Stomach smooth muscle (tissue), 2 donors: ENCODE measurements around the gene PKD1L1.
A peak's percentile ranks its signal among the peaks of the same experiment; 100 is the strongest.

Experiments used
- H3K27ac ChIP-seq: one replicate; pipeline ENCODE4 v1.7.0; 2013; ENCODE audit warnings: mild to moderate bottlenecking, low read length, inconsistent platforms
- H3K27me3 ChIP-seq, 2 donors: one replicate each; pipeline ENCODE4 v1.7.0; 2013; ENCODE audit warnings: low read length in 2 of 2; ENCODE audit not compliant: insufficient read depth in 2 of 2, control insufficient read depth in 1 of 2
- H3K36me3 ChIP-seq, 2 donors: one replicate each; pipeline ENCODE4 v1.7.0; 2013; ENCODE audit warnings: low read length in 2 of 2; ENCODE audit not compliant: control insufficient read depth in 2 of 2, insufficient read depth in 2 of 2
- H3K4me1 ChIP-seq: one replicate; pipeline ENCODE4 v1.7.0; 2013; ENCODE audit warnings: low read length; ENCODE audit not compliant: control insufficient read depth, insufficient read depth
- H3K4me3 ChIP-seq, 2 donors: one replicate each; pipeline ENCODE4 v1.7.0; 2013; ENCODE audit warnings: low read length in 2 of 2
- H3K9ac ChIP-seq, 2 donors: one replicate each; pipeline ENCODE4 v1.7.0; 2013; ENCODE audit warnings: low read length in 2 of 2, mild to moderate bottlenecking in 1 of 2
- H3K9me3 ChIP-seq, 2 donors: one replicate each; pipeline ENCODE4 v1.7.0; 2013; ENCODE audit warnings: low read length in 2 of 2; ENCODE audit not compliant: control insufficient read depth in 2 of 2
- donor health status: healthy.
- donor health status: Pancreatic carcinoma.

PKD1L1 gene

DNA sequence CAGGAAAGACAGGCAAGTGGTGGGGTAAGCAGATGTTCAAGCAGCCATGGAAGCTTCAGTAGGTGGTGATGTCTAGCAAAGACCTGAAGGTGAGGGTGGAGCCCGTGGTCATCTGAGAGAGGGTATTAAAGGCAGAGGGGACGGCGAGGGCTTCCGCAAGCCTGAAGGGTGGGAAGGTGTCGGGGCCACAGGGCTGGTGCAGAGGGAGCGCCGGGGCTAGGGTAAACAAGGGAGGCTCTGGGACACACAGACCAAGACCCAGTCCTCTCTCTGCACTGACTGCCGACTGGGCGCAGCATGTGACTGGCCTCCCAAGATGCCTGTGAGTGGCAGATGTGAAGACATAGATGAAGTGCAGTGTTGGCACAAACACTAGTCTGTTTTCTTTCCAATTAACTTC is 132.4 kb downstream of the PKD1L1 start:
- H3K4me3 ChIP-seq, result no peak overlapping the region
- H3K9me3 ChIP-seq, result no peaks in the 10 kb centered on the region
- H3K9ac ChIP-seq, result no peak overlapping the region
- H3K4me1 ChIP-seq, result peaks cover 5% of the 10 kb centered on the region
- H3K27me3 ChIP-seq, result no peaks in the 10 kb centered on the region
- no peaks in the 10 kb centered on the region for H3K36me3 ChIP-seq
- H3K27ac ChIP-seq, result no peak overlapping the region

DNA sequence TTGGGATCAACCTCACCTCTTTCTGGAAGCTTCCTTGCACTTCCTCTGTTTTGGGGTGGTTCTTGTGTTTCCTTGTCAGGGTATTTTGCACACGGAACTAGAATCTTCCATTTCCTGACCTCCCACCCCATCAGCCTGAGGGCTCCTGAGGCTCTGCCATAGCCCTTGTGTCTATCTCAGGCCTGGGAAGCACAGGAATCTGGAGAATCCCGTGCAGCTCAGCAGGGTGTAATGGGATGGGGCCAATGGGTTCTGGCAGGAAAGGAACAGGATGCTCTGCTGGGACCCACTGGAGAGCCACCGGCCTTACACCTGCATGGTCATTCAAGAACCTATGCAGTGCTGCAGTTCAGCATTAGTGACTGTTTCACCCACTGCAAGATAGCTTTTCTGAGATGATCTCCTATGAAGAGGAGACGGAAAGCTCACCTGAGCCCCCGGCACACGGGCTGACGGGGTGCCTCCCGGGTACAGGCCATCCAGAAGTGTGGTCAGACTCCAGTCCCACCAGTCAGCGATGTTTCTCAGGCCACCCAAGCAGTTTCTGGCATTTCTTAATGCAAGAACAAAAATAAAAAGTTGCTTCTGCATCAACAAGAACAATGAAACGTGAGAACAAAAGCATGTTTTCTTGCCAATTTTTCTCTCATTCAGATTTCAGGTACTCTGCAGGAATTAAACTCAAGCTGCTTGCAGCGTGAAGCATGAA is 133.2 kb downstream of the PKD1L1 start:
- Histone ChIP-seq H3K4me3 (no peak overlapping the region), H3K36me3 (no peaks in the 10 kb centered on the region), H3K27ac (no peak overlapping the region), H3K9me3 (no peaks in the 10 kb centered on the region), H3K27me3 (no peaks in the 10 kb centered on the region), H3K9ac (no peak overlapping the region), H3K4me1 (peaks cover 5% of the 10 kb centered on the region)

DNA sequence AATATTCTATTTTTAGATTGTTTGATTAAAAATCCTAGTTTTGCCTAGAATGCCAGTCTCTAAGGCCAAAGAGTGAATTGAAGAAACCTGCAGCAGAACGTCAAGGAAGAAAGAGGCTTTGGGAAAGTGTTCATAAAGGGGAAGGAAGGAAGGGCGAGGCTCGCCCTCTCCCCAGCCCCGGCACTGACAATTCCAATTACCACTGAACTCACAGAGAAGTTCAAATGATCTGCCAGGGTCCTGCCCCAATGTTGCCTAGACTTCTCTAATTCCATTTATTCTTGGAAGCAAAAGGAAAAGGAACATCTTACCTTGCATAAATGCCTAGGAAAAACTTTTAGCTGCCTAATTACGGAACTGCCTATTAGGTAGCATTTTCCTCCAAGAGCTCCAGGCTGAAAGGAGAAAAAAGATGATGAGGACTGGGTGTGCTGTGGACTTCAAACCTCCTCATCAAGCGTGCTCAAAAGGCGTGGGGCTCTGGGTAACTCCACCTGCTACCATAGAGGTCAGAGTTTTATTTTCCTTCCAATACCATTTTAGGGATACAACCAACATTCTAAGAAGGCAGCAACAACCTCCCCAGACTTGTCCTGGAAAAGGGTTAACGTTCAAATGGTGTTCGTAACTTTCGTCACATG is 134.5 kb downstream of the PKD1L1 start:
- Histone ChIP-seq H3K9me3 (no peaks in the 10 kb centered on the region), H3K27ac (no peak overlapping the region), H3K4me3 (no peak overlapping the region), H3K27me3 (no peaks in the 10 kb centered on the region), H3K36me3 (no peaks in the 10 kb centered on the region), H3K4me1 (peaks cover 5% of the 10 kb centered on the region), H3K9ac (no peak overlapping the region)

DNA sequence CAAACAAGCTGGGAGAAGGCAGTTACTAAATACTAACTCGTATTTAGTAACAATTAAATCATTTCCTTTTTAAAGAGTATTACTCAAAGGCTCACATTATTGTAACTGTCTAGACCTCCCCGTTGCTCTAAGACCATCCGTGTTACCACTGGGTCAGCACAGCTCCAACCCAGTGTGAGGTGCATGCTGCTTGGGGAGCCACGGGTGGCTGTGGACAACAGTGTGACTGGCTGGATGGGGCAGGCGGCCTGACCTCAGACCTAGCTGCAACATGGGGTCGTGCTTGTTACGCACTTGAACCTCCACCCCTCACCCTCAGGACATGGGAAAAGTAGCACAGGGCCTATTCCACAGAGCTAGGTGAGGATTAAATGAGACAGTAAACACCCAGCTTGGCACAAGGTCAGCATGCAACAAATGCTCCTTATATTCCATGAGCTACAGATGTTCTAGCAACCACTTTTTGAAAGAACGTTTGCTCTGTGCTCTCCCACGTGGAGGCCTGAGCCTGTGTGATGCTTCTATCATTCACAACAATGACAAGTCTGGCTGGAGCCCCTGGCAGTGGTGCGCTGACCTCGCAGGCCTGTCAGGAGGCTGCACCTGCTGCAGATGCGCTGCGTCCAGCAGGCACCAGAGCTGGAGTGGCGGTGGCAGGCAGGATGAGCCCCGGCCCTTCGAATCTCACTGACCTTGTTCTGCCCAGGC is 135.7 kb downstream of the PKD1L1 start:
- Histone ChIP-seq H3K4me1 (peaks cover 2% of the 10 kb centered on the region), H3K27ac (no peak overlapping the region), H3K4me3 (no peak overlapping the region), H3K9ac (no peak overlapping the region), H3K27me3 (no peaks in the 10 kb centered on the region), H3K9me3 (no peaks in the 10 kb centered on the region), H3K36me3 (no peaks in the 10 kb centered on the region)

DNA sequence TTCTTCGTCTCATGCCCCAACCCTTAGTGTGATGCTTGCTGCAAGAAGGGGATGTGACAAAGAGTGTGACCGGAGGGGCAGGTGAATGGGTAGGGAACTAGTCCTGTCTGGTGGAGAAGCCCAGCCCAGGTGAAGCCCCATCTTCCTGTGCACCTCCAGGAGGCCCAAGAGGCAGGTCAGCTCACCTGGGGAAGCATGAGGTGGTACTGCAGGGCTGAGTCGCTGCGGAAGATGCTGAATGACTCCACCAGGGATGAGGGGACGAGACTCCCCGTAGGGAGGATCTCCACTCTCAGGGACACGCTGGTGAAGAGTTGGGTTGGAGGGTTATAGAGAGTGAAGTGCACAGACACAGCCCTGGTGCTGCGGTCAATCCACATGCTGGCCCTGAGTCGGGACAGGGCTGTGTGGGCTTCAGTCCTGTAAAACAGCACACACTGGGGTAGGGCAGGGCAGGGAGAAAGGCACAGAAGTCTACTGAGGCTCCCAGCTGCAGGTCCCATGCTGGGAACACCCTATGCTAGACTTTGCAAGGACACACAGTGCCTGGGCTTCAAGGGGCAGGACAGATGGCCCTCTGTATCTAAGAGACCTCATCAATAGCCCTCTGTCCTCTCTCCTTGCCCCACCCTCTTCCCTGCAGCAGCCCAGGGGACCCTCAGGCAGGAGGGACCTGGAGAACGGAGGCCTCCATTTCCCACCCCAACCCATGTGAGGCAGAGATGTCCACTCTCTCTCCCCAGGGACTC is 136.5 kb downstream of the PKD1L1 start:
- no peaks in the 10 kb centered on the region for H3K9me3 ChIP-seq
- no peak overlapping the region for H3K4me3 ChIP-seq
- no peaks in the 10 kb centered on the region for H3K36me3 ChIP-seq
- H3K27me3 ChIP-seq, result no peaks in the 10 kb centered on the region
- H3K9ac ChIP-seq, result no peak overlapping the region
- H3K27ac ChIP-seq, result no peak overlapping the region
- H3K4me1 ChIP-seq, result peaks cover 9% of the 10 kb centered on the region

DNA sequence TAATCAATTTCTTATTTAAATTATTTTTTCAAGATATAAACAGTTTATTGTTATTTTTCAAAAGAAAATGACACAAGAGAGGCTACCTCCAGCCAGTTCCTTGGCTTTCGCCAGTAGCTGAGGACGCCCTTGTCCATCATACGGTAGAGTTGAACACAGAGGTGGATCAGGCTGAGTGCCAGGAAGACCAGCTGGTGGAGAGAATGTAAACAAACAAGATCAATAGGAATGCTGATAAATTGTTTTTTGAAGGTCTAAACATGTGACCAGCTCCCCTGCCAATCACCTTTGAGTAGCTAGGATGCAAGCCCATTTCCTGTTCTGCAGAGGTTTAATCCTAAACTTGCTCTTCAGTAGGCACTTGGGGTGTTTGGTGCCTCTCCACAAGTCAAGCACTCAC is 138.9 kb downstream of the PKD1L1 start:
- no peaks in the 10 kb centered on the region for H3K27me3 ChIP-seq
- no peaks in the 10 kb centered on the region for H3K9me3 ChIP-seq
- no peak overlapping the region for H3K9ac ChIP-seq
- H3K36me3 ChIP-seq, result no peaks in the 10 kb centered on the region
- H3K4me3 ChIP-seq, result no peak overlapping the region
- H3K4me1 ChIP-seq, result peaks cover 16% of the 10 kb centered on the region
- no peak overlapping the region for H3K27ac ChIP-seq

DNA sequence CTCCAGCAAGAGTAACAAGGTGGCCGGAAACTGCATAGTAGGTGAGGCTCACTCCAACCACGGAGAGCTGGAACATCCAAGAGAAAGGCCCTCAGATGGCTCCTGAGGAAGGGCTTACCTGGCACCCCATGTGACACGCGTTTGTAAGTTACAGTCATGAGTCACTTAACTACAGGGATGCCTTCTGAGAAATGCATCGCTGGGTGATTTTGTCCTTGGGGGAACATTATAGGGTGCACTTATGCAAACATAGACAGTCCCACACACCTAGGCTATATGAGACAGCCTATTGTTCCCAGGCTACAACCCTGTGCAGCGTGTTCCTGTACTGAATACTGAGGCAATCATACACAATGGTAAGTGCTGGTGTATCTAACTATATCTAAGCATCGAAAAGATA is 139.9 kb downstream of the PKD1L1 start:
- Histone ChIP-seq H3K36me3 (no peaks in the 10 kb centered on the region), H3K27me3 (no peaks in the 10 kb centered on the region), H3K4me3 (no peak overlapping the region), H3K27ac (no peak overlapping the region), H3K4me1 (peaks cover 14% of the 10 kb centered on the region), H3K9me3 (no peaks in the 10 kb centered on the region), H3K9ac (no peak overlapping the region)

DNA sequence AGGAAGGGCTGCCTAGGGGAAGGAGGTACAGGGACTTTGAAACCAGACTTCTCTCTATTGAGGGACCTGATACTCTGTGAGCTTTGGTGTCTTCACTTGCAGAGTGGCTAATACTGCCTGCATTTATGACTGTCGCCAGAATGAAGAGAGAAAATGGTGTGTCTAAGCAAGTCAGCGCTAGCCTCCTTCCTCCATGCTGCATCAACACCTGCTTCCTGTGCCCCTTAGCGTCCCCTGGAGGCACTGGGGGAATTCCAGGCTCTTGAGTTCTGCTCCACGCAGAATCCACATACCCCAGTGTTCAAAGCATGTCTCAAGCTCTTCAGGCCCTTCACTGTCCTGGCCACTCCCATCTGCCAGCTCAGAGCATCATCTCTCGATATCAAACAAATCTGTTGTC is 140.5 kb downstream of the PKD1L1 start:
- H3K4me3 ChIP-seq, result no peak overlapping the region
- H3K27ac ChIP-seq, result no peak overlapping the region
- no peaks in the 10 kb centered on the region for H3K36me3 ChIP-seq
- H3K9ac ChIP-seq, result no peak overlapping the region
- H3K27me3 ChIP-seq, result no peaks in the 10 kb centered on the region
- H3K4me1 ChIP-seq, result peaks cover 14% of the 10 kb centered on the region
- H3K9me3 ChIP-seq, result no peaks in the 10 kb centered on the region

DNA sequence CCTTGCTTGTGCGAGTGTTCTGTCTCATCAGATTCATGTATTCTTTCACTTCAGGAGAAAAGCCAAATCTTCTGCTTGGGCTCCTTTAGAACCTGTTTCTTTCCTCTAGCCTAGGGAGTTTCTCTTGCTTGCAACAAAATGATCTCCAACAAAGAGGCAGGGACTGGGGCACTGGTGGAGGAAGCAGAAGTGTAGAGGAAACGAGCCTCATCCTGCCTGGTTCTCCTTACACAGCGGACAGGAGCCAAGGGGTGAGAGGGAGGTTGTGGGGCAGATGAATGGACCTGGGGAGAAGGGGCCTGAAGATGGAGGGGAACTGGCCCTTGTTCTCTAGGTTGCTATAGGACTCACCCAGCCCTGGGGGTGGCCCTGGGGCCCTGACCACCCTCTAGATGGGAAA is 141.1 kb downstream of the PKD1L1 start:
- Histone ChIP-seq H3K4me3 (peak overlapping the region; percentile 33 to 60), H3K27me3 (no peaks in the 10 kb centered on the region), H3K9ac (peak overlapping the region in 1 of 2 donors; percentile 5), H3K36me3 (no peaks in the 10 kb centered on the region), H3K27ac (no peak overlapping the region), H3K9me3 (no peaks in the 10 kb centered on the region), H3K4me1 (peaks cover 14% of the 10 kb centered on the region)

DNA sequence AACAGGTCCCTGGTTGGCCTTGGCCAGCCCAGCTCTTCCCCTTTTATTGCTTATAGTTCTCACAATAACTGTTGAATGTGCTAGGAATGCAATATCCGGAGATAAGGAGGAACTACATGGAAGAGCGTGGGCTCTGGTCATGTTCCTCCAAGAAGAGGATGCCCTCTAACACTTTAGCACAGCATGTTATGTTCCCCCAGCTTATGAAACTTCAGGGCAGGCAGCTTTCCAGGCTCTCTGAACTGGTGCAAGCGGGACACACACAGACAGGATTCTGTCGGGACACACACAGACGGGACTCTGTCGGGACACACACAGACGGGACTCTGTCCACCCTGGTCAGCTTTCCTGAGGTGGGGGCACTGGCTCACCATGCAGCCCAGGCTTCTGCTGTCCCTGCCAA is 141.6 kb downstream of the PKD1L1 start:
- no peaks in the 10 kb centered on the region for H3K9me3 ChIP-seq
- peak overlapping the region in 1 of 2 donors; percentile 5 for H3K9ac ChIP-seq
- H3K27me3 ChIP-seq, result no peaks in the 10 kb centered on the region
- peaks cover 14% of the 10 kb centered on the region for H3K4me1 ChIP-seq
- H3K36me3 ChIP-seq, result no peaks in the 10 kb centered on the region
- peak overlapping the region; percentile 33 to 60 for H3K4me3 ChIP-seq
- no peak overlapping the region for H3K27ac ChIP-seq
